WERI-Rb-1 (cell line): ENCODE data around the gene WNT3.
"Not testable (repeated sequence)": the region's sequence is repeated elsewhere in the genome, so short reads cannot be mapped to it uniquely, and the experiment has no call there.

Experiments used
- DNase-seq: peaks from one replicate; pipeline ENCODE4 v3.0.0-alpha.2; 2020
- H3K27ac ChIP-seq: fragments of 250-450 bp; sonication (Bioruptor Pico); 2 replicates; pipeline ENCODE4 v1.5.1; 2020; ENCODE audit warnings: mild to moderate bottlenecking, moderate library complexity
- H3K27me3 ChIP-seq: fragments of 250-450 bp; sonication (Bioruptor Pico); 2 replicates; pipeline ENCODE4 v1.5.1; 2021; ENCODE audit warnings: mild to moderate bottlenecking, low read depth, moderate library complexity; ENCODE audit not compliant: insufficient read depth, severe bottlenecking
- H3K36me3 ChIP-seq: fragments of 250-450 bp; sonication (Bioruptor Pico); 2 replicates; pipeline ENCODE4 v1.5.1; 2020; ENCODE audit warnings: mild to moderate bottlenecking, moderate library complexity
- H3K4me3 ChIP-seq: 2 replicates; pipeline ENCODE4 v1.5.1; 2011; ENCODE audit warnings: low read depth, mild to moderate bottlenecking, control low read depth, low read length
- H3K9me3 ChIP-seq: fragments of 250-450 bp; sonication (Bioruptor Pico); 2 replicates; pipeline ENCODE4 v1.5.1; 2021; ENCODE audit warnings: mild to moderate bottlenecking, moderate library complexity; ENCODE audit not compliant: severe bottlenecking
- CTCF ChIP-seq: IDR thresholded peaks from 2 replicates; pipeline ENCODE4 v1.5.1; 2011; ENCODE audit warnings: low read depth, mild to moderate bottlenecking, control low read depth, inconsistent platforms, low read length

Gene WNT3

GRCh38 chr17:46796084-46796483, 22.4 kb downstream of the WNT3 start:
- no peak for TF ChIP-seq CTCF
- Histone ChIP-seq H3K27me3 (no peaks in the 10 kb centered on the region), H3K36me3 (no peaks in the 10 kb centered on the region), H3K9me3 (peaks cover 7% of the 10 kb centered on the region), H3K27ac (no peak overlapping the region), H3K4me3 (no peak overlapping the region)
- no peak for DNase-seq

DNA sequence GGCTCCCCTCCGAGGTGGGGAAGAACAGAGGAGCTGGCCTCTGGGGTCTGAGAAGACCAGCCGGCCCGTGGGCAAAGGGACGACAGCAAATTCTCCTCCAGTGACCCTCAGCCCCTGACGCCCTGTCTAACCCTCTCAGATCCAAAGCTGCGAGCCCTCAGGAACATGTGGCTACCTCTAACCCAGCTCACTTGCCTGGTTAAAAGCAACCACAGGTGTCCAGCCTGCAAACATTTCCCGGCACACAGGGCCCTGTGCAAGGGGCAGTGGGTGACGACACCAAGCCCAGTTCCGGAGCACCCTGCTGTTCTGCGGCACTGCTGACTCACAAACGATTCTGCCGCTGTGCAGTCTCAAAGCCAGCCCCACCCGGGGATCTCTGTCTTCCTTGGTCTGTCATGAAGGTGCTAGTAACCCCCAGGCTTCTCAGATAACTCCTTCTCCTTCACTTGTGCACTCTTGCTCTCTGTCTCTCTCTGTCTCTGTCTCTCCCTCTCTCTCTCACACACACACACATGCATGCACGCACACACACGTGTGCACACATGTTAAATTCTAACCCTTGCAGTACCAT, 23.0 kb downstream of the WNT3 start:
- no peak for TF ChIP-seq CTCF
- Histone ChIP-seq H3K27ac (no peak overlapping the region), H3K27me3 (no peaks in the 10 kb centered on the region), H3K4me3 (no peak overlapping the region), H3K36me3 (no peaks in the 10 kb centered on the region), H3K9me3 (peaks cover 4% of the 10 kb centered on the region)
- DNase-seq = no peak

DNA sequence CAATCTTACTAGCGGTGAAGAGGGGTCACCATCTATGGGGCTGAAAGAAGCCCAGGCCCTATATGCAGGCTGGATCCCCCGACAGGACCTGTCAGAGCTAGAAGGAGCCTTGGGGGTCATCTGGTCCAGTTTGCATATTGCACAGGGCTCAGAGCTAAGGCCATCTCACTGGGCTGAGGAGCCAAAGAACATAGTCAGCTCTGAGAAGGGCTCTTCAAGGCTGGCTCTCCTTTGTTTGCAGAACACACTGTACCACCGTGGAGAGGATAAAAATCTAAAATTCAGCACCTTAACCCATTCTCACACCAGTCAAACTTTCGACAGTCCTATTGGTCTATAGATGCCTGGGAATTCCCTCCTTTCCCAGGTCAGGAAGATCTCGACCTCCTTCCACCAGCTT, 24.2 kb downstream of the WNT3 start:
- no peaks in the 10 kb centered on the region for H3K27me3 ChIP-seq
- DNase-seq = no peak
- no peak for TF ChIP-seq CTCF
- H3K9me3 ChIP-seq = peaks cover 5% of the 10 kb centered on the region
- H3K36me3 ChIP-seq = no peaks in the 10 kb centered on the region
- H3K27ac ChIP-seq = no peak overlapping the region
- no peak overlapping the region for H3K4me3 ChIP-seq

GRCh38 chr17:46793541-46793940, 25.0 kb downstream of the WNT3 start:
- TF ChIP-seq CTCF = no peak
- no peak for DNase-seq
- Histone ChIP-seq H3K36me3 (no peaks in the 10 kb centered on the region), H3K27me3 (no peaks in the 10 kb centered on the region), H3K4me3 (no peak overlapping the region), H3K27ac (no peak overlapping the region), H3K9me3 (peaks cover 9% of the 10 kb centered on the region)

- H3K36me3 ChIP-seq, H3K4me3 ChIP-seq, H3K9me3 ChIP-seq, H3K27ac ChIP-seq, DNase-seq, H3K27me3 ChIP-seq: not testable (repeated sequence)
Measured at GRCh38 chr17:46793023-46793422, 25.5 kb downstream of the WNT3 start.

DNA sequence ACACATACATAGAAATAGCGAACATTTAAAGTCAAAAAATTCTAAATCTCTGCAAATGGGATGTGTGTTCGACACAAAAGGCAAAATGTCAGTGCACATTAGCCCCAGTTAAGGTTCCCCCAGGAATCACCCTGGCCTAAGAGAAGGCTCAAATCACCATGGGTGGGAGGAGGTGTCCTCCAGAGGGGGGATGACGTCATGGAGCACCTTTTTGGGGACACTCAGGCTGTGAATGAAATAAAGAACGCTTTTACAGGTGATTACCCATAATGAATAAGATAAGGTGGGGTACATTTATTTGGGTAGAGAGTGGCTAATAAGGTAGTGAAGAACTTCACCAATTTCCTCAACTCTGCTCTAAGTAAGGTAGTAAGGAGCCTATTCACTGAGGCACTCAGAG, 26.4 kb downstream of the WNT3 start:
- no peak overlapping the region for H3K27ac ChIP-seq
- H3K27me3 ChIP-seq = no peaks in the 10 kb centered on the region
- peaks cover 9% of the 10 kb centered on the region for H3K9me3 ChIP-seq
- no peak overlapping the region for H3K4me3 ChIP-seq
- DNase-seq = no peak
- TF ChIP-seq CTCF = no peak
- no peaks in the 10 kb centered on the region for H3K36me3 ChIP-seq
